AG04450 (cell line): Measurements from ENCODE around the gene CCND2. TPM values are rescaled to one million over a fixed set of nuclear protein-coding genes. Genes with fewer than 3 reads are reported as not detected.

Source experiments
- CTCF ChIA-PET: fragments of 300-600, 350-600 bp; formaldehyde crosslinking; extraction: SDS; loops from one replicate; lab custom pipeline; 2022; ENCODE audit warnings: antibody characterized with exemption, inconsistent platforms; lab: Charles Lee
- POLR2A ChIA-PET: fragments of 350-600 bp; formaldehyde crosslinking; extraction: SDS; loops from one replicate; lab custom pipeline; 2021; ENCODE audit warnings: antibody characterized with exemption, inconsistent platforms; lab: Yijun Ruan, JAX
- DNase-seq: peaks from one replicate; pipeline ENCODE4 v3.0.0-alpha.2; 2011; ENCODE audit warnings: low read depth, low spot score
- H3K27ac ChIP-seq: one replicate; pipeline ENCODE4 v1.5.1; 2012; ENCODE audit warnings: low read depth, low read length, control low read depth
- H3K27me3 ChIP-seq: one replicate; pipeline ENCODE4 v1.6.0; 2012; ENCODE audit warnings: low read length; ENCODE audit not compliant: control insufficient read depth, insufficient read depth
- H3K4me3 ChIP-seq: 2 replicates; pipeline ENCODE4 v1.5.1; 2011; ENCODE audit warnings: mild to moderate bottlenecking, low read depth, low read length, control low read depth
- H3K9me3 ChIP-seq: 2 replicates; pipeline ENCODE4 v1.5.1; 2012; ENCODE audit warnings: low read length; ENCODE audit not compliant: control insufficient read depth, insufficient read depth
- CTCF ChIP-seq: IDR thresholded peaks from 2 replicates; pipeline ENCODE4 v1.5.1; 2011; ENCODE audit warnings: low read depth, low read length, control low read depth, inconsistent platforms
- polyA plus RNA-seq: library from polyadenylated mRNA; depleted of rRNA; stranded (reverse); fragments of >200 nt; gene quantifications from 2 replicates; pipeline ENCODE4 v1.2.3, GENCODE V29; 2011

Gene CCND2
- polyA plus RNA-seq, 1 experiment, result 4.2 TPM

- Histone ChIP-seq H3K27ac (no peak overlapping the region), H3K4me3 (peak overlapping the region; percentile 35), H3K27me3 (peaks cover 73% of the 10 kb centered on the region), H3K9me3 (peaks cover 10% of the 10 kb centered on the region; the same call in 1 of the 2 replicates)
- ChIA-PET CTCF (interaction anchor here (0.6 to 5.6 kb wide), 31 partner anchors 10 to 976 kb away, joined by 3 to 165 read pairs (median 8); no protein-coding TSS in a partner anchor), POLR2A (interaction anchor here (0.7 kb wide), 1 partner anchor 583 kb away, joined by 15 read pairs; no protein-coding TSS in a partner anchor)
- TF ChIP-seq CTCF, result no peak
- no peak for DNase-seq
These were observed 2.3 kb downstream of the CCND2 start for GRCh38 chr12:4275870-4276301.

GRCh38 chr12:4276524-4277204 is 3.1 kb downstream of the CCND2 start:
- H3K9me3 ChIP-seq, result peaks cover 7% of the 10 kb centered on the region; the same call in 1 of the 2 replicates
- H3K27me3 ChIP-seq, result peaks cover 65% of the 10 kb centered on the region
- peak; percentile 69 for DNase-seq
- ChIA-PET POLR2A (interaction anchor here (0.6 to 1.1 kb wide), 4 partner anchors 238 to 460 kb away, joined by 3 to 4 read pairs (median 4); no protein-coding TSS in a partner anchor), CTCF (interaction anchor here (0.6 to 5.6 kb wide), 85 partner anchors 9 to 1043 kb away, joined by 3 to 165 read pairs (median 5); partner anchors contain the start of gene PARP11)
- H3K27ac ChIP-seq, result no peak overlapping the region
- H3K4me3 ChIP-seq, result no peak overlapping the region
- peak; percentile 97 for TF ChIP-seq CTCF

GRCh38 chr12:4277205-4277543 is 3.6 kb downstream of the CCND2 start:
- no peak overlapping the region for H3K27ac ChIP-seq
- peaks cover 6% of the 10 kb centered on the region; the same call in 1 of the 2 replicates for H3K9me3 ChIP-seq
- DNase-seq, result no peak
- no peak overlapping the region for H3K4me3 ChIP-seq
- ChIA-PET CTCF (interaction anchor here (0.6 to 5.6 kb wide), 79 partner anchors 8 to 1565 kb away, joined by 3 to 165 read pairs (median 5); partner anchors contain the start of gene PARP11), POLR2A (interaction anchor here (0.6 to 1.1 kb wide), 4 partner anchors 239 to 460 kb away, joined by 3 to 4 read pairs (median 4); no protein-coding TSS in a partner anchor)
- TF ChIP-seq CTCF, result no peak
- H3K27me3 ChIP-seq, result peaks cover 60% of the 10 kb centered on the region

GRCh38 chr12:4277857-4278256 is 4.3 kb downstream of the CCND2 start:
- H3K27me3 ChIP-seq, result peaks cover 53% of the 10 kb centered on the region
- no peaks in the 10 kb centered on the region; the same call in 1 of the 2 replicates for H3K9me3 ChIP-seq
- ChIA-PET POLR2A (no interaction called here), CTCF (interaction anchor here (0.6 to 5.6 kb wide), 41 partner anchors 10 to 1564 kb away, joined by 3 to 165 read pairs (median 12); partner anchors contain the start of gene PARP11)
- no peak overlapping the region for H3K4me3 ChIP-seq
- no peak for DNase-seq
- no peak for TF ChIP-seq CTCF
- no peak overlapping the region for H3K27ac ChIP-seq
